GM12891 (cell line): ENCODE results near the gene TTC32.
"Not testable (repeated sequence)": the region's sequence is repeated elsewhere in the genome, so short reads cannot be mapped to it uniquely, and the experiment has no call there.

Source experiments
- PAX5 ChIP-seq: IDR thresholded peaks from 2 replicates; pipeline ENCODE4 v1.6.1; 2011; ENCODE audit warnings: low read length, moderate library complexity, mild to moderate bottlenecking; ENCODE audit not compliant: insufficient read depth, severe bottlenecking
- POLR2A ChIP-seq: IDR thresholded peaks from 2 replicates; pipeline ENCODE4 v1.6.1; 2011; ENCODE audit warnings: low read depth, low read length, control low read depth
- POLR2AphosphoS5 ChIP-seq: IDR thresholded peaks from 2 replicates; pipeline ENCODE4 v1.6.1; 2011; ENCODE audit warnings: low read depth, low read length, control low read depth
- POU2F2 ChIP-seq: IDR thresholded peaks from 2 replicates; pipeline ENCODE4 v1.6.1; 2011; ENCODE audit warnings: low read depth, mild to moderate bottlenecking, control low read depth, low read length, moderate library complexity
- SPI1 ChIP-seq: IDR thresholded peaks from 2 replicates; pipeline ENCODE4 v1.6.1; 2011; ENCODE audit warnings: low read depth, low read length, control low read depth
- TAF1 ChIP-seq: IDR thresholded peaks from 2 replicates; pipeline ENCODE4 v1.6.1; 2011; ENCODE audit warnings: low read depth, low read length, control low read depth

DNA sequence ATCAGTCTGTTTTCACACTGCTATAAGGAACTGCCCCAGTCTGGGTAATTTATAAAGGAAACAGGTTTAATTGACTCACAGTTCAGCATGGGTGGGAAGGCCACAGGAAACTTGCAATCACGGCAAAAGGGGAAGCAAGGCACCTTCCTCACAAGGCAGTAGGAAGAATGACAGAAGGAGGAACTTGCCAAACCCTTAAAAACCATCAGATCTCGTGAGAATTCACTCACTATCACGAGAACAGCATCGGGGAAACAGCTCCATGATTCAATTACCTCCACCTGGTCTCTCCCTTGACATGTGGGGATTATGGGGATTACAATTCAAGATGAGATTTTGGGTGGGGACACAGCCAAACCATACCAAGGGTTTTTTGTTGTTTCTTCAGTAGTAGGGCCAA is 9.8 kb downstream of the TTC32 start:
- not testable (repeated sequence) for TF ChIP-seq POLR2AphosphoS5, TAF1, PAX5, POU2F2
- TF ChIP-seq POLR2A (0 out of 2 replicates have a peak, but pooled peaks have one; percentile 25), SPI1 (0 out of 2 replicates have a peak, but pooled peaks have one; percentile 9)
